DOHH2 (cell line): ENCODE measurements around the gene STPG1.

ENCODE experiments used
- H3F3A ChIP-seq: fragments of 200-600 bp; sonication (generic), shearing (Covaris generic); 2 replicates; pipeline ENCODE4 v1.6.0; 2016; ENCODE audit warnings: antibody characterized with exemption, mild to moderate bottlenecking; ENCODE audit not compliant: control insufficient read depth, insufficient read depth
- H3K27ac ChIP-seq: fragments of 200-600 bp; sonication (generic); 2 replicates; pipeline ENCODE4 v1.5.1; 2014; ENCODE audit warnings: low read depth, mild to moderate bottlenecking, low read length, moderate library complexity
- H3K27me3 ChIP-seq: fragments of 200-600 bp; sonication (generic); 2 replicates; pipeline ENCODE4 v1.6.1; 2014; ENCODE audit warnings: mild to moderate bottlenecking, low read length, mixed read lengths; ENCODE audit not compliant: control insufficient read depth
- H3K36me3 ChIP-seq: fragments of 200-600 bp; sonication (generic); 2 replicates; pipeline ENCODE4 v1.6.1; 2014; ENCODE audit warnings: mild to moderate bottlenecking, low read length, moderate library complexity, mixed read lengths; ENCODE audit not compliant: control insufficient read depth
- H3K4me1 ChIP-seq: fragments of 200-600 bp; sonication (generic); 2 replicates; pipeline ENCODE4 v1.6.1; 2014; ENCODE audit warnings: mild to moderate bottlenecking, low read length, mixed read lengths; ENCODE audit not compliant: control insufficient read depth
- H3K4me2 ChIP-seq: fragments of 200-600 bp; sonication (generic); 2 replicates; pipeline ENCODE4 v1.6.0; 2014; ENCODE audit warnings: mild to moderate bottlenecking, low read length, moderate library complexity
- H3K4me3 ChIP-seq: fragments of 200-600 bp; sonication (generic); 2 replicates; pipeline ENCODE4 v1.5.1; 2014; ENCODE audit warnings: mild to moderate bottlenecking, low read length, mixed read lengths
- H3K79me2 ChIP-seq: fragments of 200-600 bp; sonication (generic); 2 replicates; pipeline ENCODE4 v1.6.1; 2014; ENCODE audit warnings: mild to moderate bottlenecking, low read length, mixed read lengths; ENCODE audit not compliant: control insufficient read depth
- H3K9me2 ChIP-seq: fragments of 200-600 bp; sonication (generic); replicated peaks from 2 replicates; pipeline ENCODE4 v1.6.1; 2014; ENCODE audit warnings: mild to moderate bottlenecking, low read length, mixed read lengths; ENCODE audit not compliant: control insufficient read depth
- H3K9me3 ChIP-seq: fragments of 200-600 bp; sonication (generic); 2 replicates; pipeline ENCODE4 v1.6.1; 2014; ENCODE audit warnings: antibody characterized with exemption, low read length, mixed read lengths; ENCODE audit not compliant: control insufficient read depth, insufficient read depth
- H4K20me1 ChIP-seq: fragments of 200-600 bp; sonication (generic); 2 replicates; pipeline ENCODE4 v1.6.0; 2014; ENCODE audit warnings: low read depth, mild to moderate bottlenecking, antibody characterized with exemption, low read length, moderate library complexity; ENCODE audit not compliant: control insufficient read depth, insufficient read depth
- CTCF ChIP-seq: fragments of 200-600 bp; sonication (generic); IDR thresholded peaks from one replicate; pipeline ENCODE4 v1.5.1; 2014; ENCODE audit warnings: antibody characterized with exemption, mild to moderate bottlenecking, low read depth, low read length; ENCODE audit not compliant: poor library complexity, severe bottlenecking
- EZH2phosphoT487 ChIP-seq: fragments of 200-600 bp; sonication (generic); IDR thresholded peaks from 2 replicates; pipeline ENCODE4 v1.6.1; 2017; ENCODE audit warnings: borderline replicate concordance, mild to moderate bottlenecking, antibody characterized with exemption, low read length, moderate library complexity, mixed read lengths

The STPG1 gene

GRCh38 chr1:24329797-24330543 is 83.6 kb downstream of the STPG1 start:
- TF ChIP-seq EZH2phosphoT487 (no peak), CTCF (no peak)
- Histone ChIP-seq H3K79me2 (no peaks in the 10 kb centered on the region), H3K27me3 (peaks cover 36% of the 10 kb centered on the region), H3K9me2 (no peaks in the 10 kb centered on the region), H3K9me3 (no peaks in the 10 kb centered on the region), H3K27ac (no peak overlapping the region), H3K4me2 (no peak overlapping the region), H3K36me3 (no peaks in the 10 kb centered on the region), H3K4me3 (no peak overlapping the region), H3F3A (no peaks in the 10 kb centered on the region), H3K4me1 (peaks cover 7% of the 10 kb centered on the region), H4K20me1 (no peaks in the 10 kb centered on the region)

GRCh38 chr1:24329331-24329730 is 84.3 kb downstream of the STPG1 start:
- Histone ChIP-seq H3K27me3 (peaks cover 43% of the 10 kb centered on the region), H4K20me1 (no peaks in the 10 kb centered on the region), H3F3A (no peaks in the 10 kb centered on the region; the same call in 1 of the 2 replicates), H3K27ac (no peak overlapping the region), H3K4me3 (no peak overlapping the region), H3K4me2 (no peak overlapping the region), H3K36me3 (no peaks in the 10 kb centered on the region), H3K79me2 (no peaks in the 10 kb centered on the region), H3K9me2 (no peaks in the 10 kb centered on the region), H3K4me1 (peaks cover 7% of the 10 kb centered on the region), H3K9me3 (no peaks in the 10 kb centered on the region)
- TF ChIP-seq EZH2phosphoT487 (no peak), CTCF (no peak)

- Histone ChIP-seq H3K4me2 (no peak overlapping the region), H3K9me2 (no peaks in the 10 kb centered on the region), H3K4me3 (no peak overlapping the region), H3K4me1 (peaks cover 11% of the 10 kb centered on the region), H3K27ac (no peak overlapping the region), H3F3A (no peaks in the 10 kb centered on the region; the same call in none of the 2 replicates), H3K9me3 (no peaks in the 10 kb centered on the region), H3K36me3 (no peaks in the 10 kb centered on the region), H3K27me3 (peaks cover 55% of the 10 kb centered on the region), H4K20me1 (0 out of 2 replicates have a peak, but pooled peaks cover 4% of the 10 kb centered on the region), H3K79me2 (no peaks in the 10 kb centered on the region)
- no peak for TF ChIP-seq EZH2phosphoT487
- TF ChIP-seq CTCF: no peak
Observed at GRCh38 chr1:24327891-24328290, 85.7 kb downstream of the STPG1 start.
